ENCODE measurements around the gene PAK4.

DNA sequence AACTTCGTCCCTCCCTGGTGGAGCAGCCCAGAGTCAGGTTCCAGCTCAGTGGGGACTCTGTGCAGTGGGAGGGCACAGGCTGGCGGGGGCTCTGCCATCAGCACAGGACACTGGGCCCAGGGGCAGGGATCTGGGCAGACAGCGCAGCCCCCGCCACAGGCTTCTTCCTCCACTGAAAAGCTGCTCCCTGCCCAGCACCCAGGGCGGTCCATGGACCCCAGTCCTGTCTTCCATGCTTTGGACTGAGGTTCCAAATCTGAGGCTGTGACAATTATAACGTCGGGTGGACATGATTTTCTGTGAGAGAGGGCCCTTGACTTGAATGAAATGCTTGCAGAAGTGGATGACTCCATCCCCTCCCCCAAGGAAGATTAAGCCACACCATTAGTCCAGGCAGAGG lies 50.0 kb downstream of the PAK4 start:
- TF ChIP-seq POLR2A (IDR thresholded peaks at IDR 0.05; ENCODE audit: low read length) (no peak), GATA1 (IDR thresholded peaks at IDR 0.05; ENCODE audit: low read depth, low read length) (no peak)
